ENCODE measurements around the gene SLC35A4. TPM values are rescaled to one million over a fixed set of nuclear protein-coding genes. Genes with fewer than 3 reads are reported as not detected.
A peak's percentile ranks its signal among the peaks of the same experiment; 100 is the strongest.

The SLC35A4 gene
- total RNA-seq, 4 donors from 2014 or later, result 71.7 to 152 (median 114) TPM

GRCh38 chr5:140556438-140556837 lies 8.2 kb upstream of the SLC35A4 start:
- in situ Hi-C loops (cut with MboI; ENCODE audit: low sequenced_read_pairs in 4 of 4) (loop anchor here in 1 of 4 donors (25.0 kb wide), 1 partner anchor 319 kb away; no protein-coding TSS in a partner anchor), intact Hi-C loops (cut with DNase I; ENCODE audit: low total_unique reads) (loop anchor here (10.0 kb wide), 1 partner anchor 312 kb away; no protein-coding TSS in a partner anchor)
- no peak for DNase-seq
- TF ChIP-seq CTCF (IDR thresholded peaks at IDR 0.05 in 4 of 5, conservative IDR thresholded peaks at IDR 0.05 in 1 of 5) (no peak), POLR2A (IDR thresholded peaks at IDR 0.05) (no peak)
- Histone ChIP-seq H3K36me3 (peaks cover 0 to 11% of the 10 kb centered on the region in 2 donors), H3K27ac (peak overlapping the region; percentile 88 to 97 (median 92)), H3K4me3 (peak overlapping the region; percentile 54 to 99 (median 80)), H3K9me3 (no peaks in the 10 kb centered on the region), H3K27me3 (no peaks in the 10 kb centered on the region), H3K4me1 (peaks cover 33% of the 10 kb centered on the region in 2 donors)
- no peak for ATAC-seq

DNA sequence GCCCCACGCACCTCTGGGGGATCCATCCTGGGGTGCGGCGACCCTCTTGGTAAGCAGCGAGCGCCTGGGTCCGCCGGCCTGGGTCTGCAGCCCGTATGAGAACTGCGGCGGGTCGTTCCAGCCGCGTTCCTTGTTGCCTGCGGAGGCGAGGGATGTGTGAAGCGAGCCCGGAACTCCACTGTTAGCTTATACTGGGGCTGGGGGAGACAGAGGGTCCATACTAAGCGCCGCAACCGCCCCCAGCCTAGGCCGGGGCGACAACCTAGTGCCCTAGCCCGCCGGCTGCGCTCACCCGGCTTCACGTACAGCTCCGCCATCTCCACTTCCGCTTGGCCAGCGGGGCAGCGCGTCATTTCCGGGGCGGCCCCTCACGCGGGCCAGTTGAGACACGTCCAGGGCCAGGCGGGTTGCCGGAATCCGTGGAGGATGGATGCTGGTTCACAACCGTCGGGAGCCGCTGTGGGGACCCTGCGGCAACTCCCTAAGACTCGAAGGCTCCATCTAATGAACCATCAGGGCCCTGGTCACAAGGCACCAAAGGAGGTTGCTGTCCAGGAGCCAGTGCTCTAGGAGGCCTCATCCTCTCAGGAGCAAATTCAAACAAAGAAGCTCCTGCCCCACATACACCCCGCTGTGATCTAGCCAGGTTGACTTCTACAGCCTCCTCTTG lies 7.4 kb upstream of the SLC35A4 start, which contains the start of gene SRA1:
Gene SRA1 (minus strand): TSS at position 338 of the 670 bp plus-strand sequence. CDS start 21 bp downstream, at position 317.
- H3K36me3 ChIP-seq, result peaks cover 0 to 11% of the 10 kb centered on the region in 2 donors
- peak within 1 kb of the TSS; percentile 54 to 99 (median 80) for H3K4me3 ChIP-seq
- no peaks in the 10 kb centered on the region for H3K9me3 ChIP-seq
- H3K27ac ChIP-seq, result peak within 1 kb of the TSS; percentile 88 to 97 (median 92)
- DNase-seq (peak; percentile 83 to 87), ATAC-seq (peak; percentile 88 to 90)
- peaks cover 37 to 39% of the 10 kb centered on the region in 2 donors for H3K4me1 ChIP-seq
- intact Hi-C loops (cut with DNase I; ENCODE audit: low total_unique reads), result loop anchor here (10.0 kb wide), 1 partner anchor 312 kb away; no protein-coding TSS in a partner anchor
- H3K27me3 ChIP-seq, result no peaks in the 10 kb centered on the region
- in situ Hi-C loops (cut with MboI; ENCODE audit: low sequenced_read_pairs in 4 of 4), result loop anchor here in 1 of 4 donors (25.0 kb wide), 1 partner anchor 320 kb away; no protein-coding TSS in a partner anchor
- TF ChIP-seq POLR2A (IDR thresholded peaks at IDR 0.05) (peak; percentile 94 to 97), CTCF (IDR thresholded peaks at IDR 0.05 in 4 of 5, conservative IDR thresholded peaks at IDR 0.05 in 1 of 5) (no peak)

GRCh38 chr5:140557965-140558364 lies 6.7 kb upstream of the SLC35A4 start:
- intact Hi-C loops (cut with DNase I; ENCODE audit: low total_unique reads), result loop anchor here (10.0 kb wide), 1 partner anchor 313 kb away; no protein-coding TSS in a partner anchor
- no peak for ATAC-seq
- in situ Hi-C loops (cut with MboI; ENCODE audit: low sequenced_read_pairs in 4 of 4), result loop anchor here in 1 of 4 donors (25.0 kb wide), 1 partner anchor 321 kb away; no protein-coding TSS in a partner anchor
- Histone ChIP-seq H3K4me3 (peak overlapping the region in 1 of 4 donors; percentile 94), H3K27me3 (no peaks in the 10 kb centered on the region), H3K4me1 (peaks cover 44 to 45% of the 10 kb centered on the region in 2 donors), H3K36me3 (peaks cover 0 to 10% of the 10 kb centered on the region in 2 donors), H3K9me3 (no peaks in the 10 kb centered on the region), H3K27ac (peak overlapping the region; percentile 88 to 97 (median 92))
- TF ChIP-seq CTCF (IDR thresholded peaks at IDR 0.05 in 4 of 5, conservative IDR thresholded peaks at IDR 0.05 in 1 of 5), result no peak
- TF ChIP-seq POLR2A (IDR thresholded peaks at IDR 0.05), result no peak
- no peak for DNase-seq

- Histone ChIP-seq H3K27me3 (no peaks in the 10 kb centered on the region), H3K9me3 (no peaks in the 10 kb centered on the region), H3K27ac (peak overlapping the region in 3 of 4 donors; percentile 88 to 97 (median 95)), H3K36me3 (peaks cover 0 to 10% of the 10 kb centered on the region in 2 donors), H3K4me3 (no peak overlapping the region), H3K4me1 (peaks cover 50 to 51% of the 10 kb centered on the region in 2 donors)
- intact Hi-C loops (cut with DNase I; ENCODE audit: low total_unique reads), result loop anchor here (10.0 kb wide), 1 partner anchor 314 kb away; no protein-coding TSS in a partner anchor
- ATAC-seq (no peak), DNase-seq (no peak)
- TF ChIP-seq POLR2A (IDR thresholded peaks at IDR 0.05) (no peak), CTCF (IDR thresholded peaks at IDR 0.05 in 4 of 5, conservative IDR thresholded peaks at IDR 0.05 in 1 of 5) (no peak)
- in situ Hi-C loops (cut with MboI; ENCODE audit: low sequenced_read_pairs in 4 of 4), result loop anchor here in 1 of 4 donors (25.0 kb wide), 1 partner anchor 321 kb away; no protein-coding TSS in a partner anchor
These were observed 6.1 kb upstream of the SLC35A4 start for GRCh38 chr5:140558542-140558941.

All from gastrocnemius medialis (tissue), 4 donors.